HL-60 (cell line): ENCODE measurements around the gene ITGAV.

ENCODE experiments used
- DNase-seq, 2 experiments: peaks; one replicate each; pipeline ENCODE4 v3.0.0-alpha.2; 2010 to 2020; ENCODE audit warnings: low read depth in 1 of 2, low spot score in 1 of 2
- H3K27ac ChIP-seq: fragments of 250-450 bp; sonication (Bioruptor Pico); replicated peaks from 2 replicates; pipeline ENCODE4 v1.5.1; 2020; ENCODE audit warnings: mild to moderate bottlenecking, moderate library complexity
- H3K27me3 ChIP-seq: fragments of 250-450 bp; sonication (Bioruptor Pico); 2 replicates; pipeline ENCODE4 v1.5.1; 2021; ENCODE audit warnings: mild to moderate bottlenecking, moderate library complexity; ENCODE audit not compliant: insufficient read depth, poor library complexity, severe bottlenecking
- H3K4me3 ChIP-seq: replicated peaks from 2 replicates; pipeline ENCODE4 v1.5.1; 2011; ENCODE audit warnings: mild to moderate bottlenecking, control low read depth, low read length; ENCODE audit not compliant: insufficient read depth
- CTCF ChIP-seq: IDR thresholded peaks from one replicate; pipeline ENCODE4 v1.5.1; 2011; ENCODE audit warnings: low read length, control low read depth, inconsistent platforms; ENCODE audit not compliant: insufficient read depth
- GABPA ChIP-seq: IDR thresholded peaks from 2 replicates; pipeline ENCODE4 v1.6.1; 2012; ENCODE audit warnings: low read depth
- POLR2AphosphoS5 ChIP-seq: IDR thresholded peaks from 2 replicates; pipeline ENCODE4 v1.6.1; 2012; ENCODE audit warnings: low read depth
- REST ChIP-seq: IDR thresholded peaks from 2 replicates; pipeline ENCODE4 v1.6.1; 2012; ENCODE audit warnings: low read depth; ENCODE audit not compliant: insufficient replicate concordance
- SPI1 ChIP-seq: IDR thresholded peaks from 2 replicates; pipeline ENCODE4 v1.6.1; 2012; ENCODE audit warnings: low read depth, mild to moderate bottlenecking, borderline replicate concordance

The ITGAV gene

GRCh38 chr2:186551323-186552050 is 38.4 kb upstream of the ITGAV start:
- TF ChIP-seq GABPA (no peak), REST (no peak), SPI1 (no peak), POLR2AphosphoS5 (no peak), CTCF (no peak)
- Histone ChIP-seq H3K27me3 (no peaks in the 10 kb centered on the region), H3K27ac (no peak overlapping the region), H3K4me3 (no peak overlapping the region)
- DNase-seq, result no peak

- DNase-seq, result no peak
- Histone ChIP-seq H3K27ac (no peak overlapping the region), H3K4me3 (no peak overlapping the region), H3K27me3 (no peaks in the 10 kb centered on the region)
- TF ChIP-seq SPI1 (no peak), GABPA (no peak), REST (no peak), CTCF (no peak), POLR2AphosphoS5 (no peak)
Measured at GRCh38 chr2:186554429-186554828, 35.4 kb upstream of the ITGAV start.

GRCh38 chr2:186554850-186555671 is 34.8 kb upstream of the ITGAV start:
- Histone ChIP-seq H3K4me3 (no peak overlapping the region), H3K27me3 (no peaks in the 10 kb centered on the region), H3K27ac (no peak overlapping the region)
- TF ChIP-seq GABPA (no peak), CTCF (no peak), POLR2AphosphoS5 (no peak), REST (no peak), SPI1 (no peak)
- DNase-seq, result no peak
